Fibroblast of mammary gland (primary cell): Measurements from ENCODE around the gene ANGEL1.

Experiments
- DNase-seq: peaks from one replicate; pipeline ENCODE4 v3.0.0-alpha.2; 2010; ENCODE audit warnings: low read depth
- H3K4me3 ChIP-seq: 2 replicates; pipeline ENCODE4 v1.5.1; 2011; ENCODE audit warnings: low read depth, mild to moderate bottlenecking, low read length, moderate library complexity; ENCODE audit not compliant: control insufficient read depth
- CTCF ChIP-seq: conservative IDR thresholded peaks from 2 replicates; pipeline ENCODE4 v1.5.1; 2011; ENCODE audit warnings: low read depth, low read length, inconsistent platforms; ENCODE audit not compliant: control insufficient read depth, insufficient read depth

The ANGEL1 gene

DNA sequence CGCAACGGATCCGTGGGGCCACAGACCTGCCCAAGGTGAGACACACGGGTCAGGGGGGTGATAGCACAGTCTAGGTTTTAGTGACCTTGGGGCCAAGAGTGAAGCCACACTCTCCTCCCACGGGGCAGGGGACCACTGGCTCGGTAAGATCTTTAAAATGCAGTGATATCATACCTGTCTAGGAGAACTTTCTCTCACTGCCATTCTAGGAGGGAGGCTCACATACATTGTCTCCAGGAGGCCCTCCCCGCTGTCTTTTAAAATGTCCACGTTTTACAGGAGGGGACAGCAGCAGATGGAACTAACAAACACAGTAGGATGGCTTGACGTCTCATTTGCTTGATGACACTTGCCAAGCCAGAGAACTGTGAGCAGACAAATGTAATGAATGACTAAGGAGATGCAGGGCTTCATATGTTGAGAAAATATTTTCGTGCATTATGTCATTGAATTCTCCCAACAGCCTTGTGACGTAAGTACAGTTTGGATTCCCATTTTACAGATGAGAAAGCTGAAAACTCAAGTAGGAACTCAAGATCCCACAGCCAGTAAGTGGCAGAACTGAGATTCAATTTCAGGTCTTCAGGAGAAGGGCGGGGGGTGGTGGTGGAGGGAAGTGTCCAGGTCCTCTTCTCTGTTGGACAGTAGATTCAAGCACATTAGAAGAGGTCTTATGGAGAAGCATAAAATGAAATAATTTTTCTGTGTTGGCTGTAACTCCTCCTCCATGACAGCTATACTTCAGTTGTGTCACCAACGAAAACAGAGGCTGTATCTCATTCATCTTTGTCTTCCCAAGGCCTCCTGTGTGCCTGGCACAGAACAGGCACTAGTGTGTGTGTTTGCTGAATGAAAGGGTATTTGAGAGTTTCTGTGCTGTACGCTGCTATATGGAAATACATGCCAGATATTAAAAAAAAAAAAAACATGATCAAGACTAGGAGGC lies 49.3 kb downstream of the ANGEL1 start:
- H3K4me3 ChIP-seq, result no peak overlapping the region
- TF ChIP-seq CTCF, result no peak
- DNase-seq, result peak; percentile 53

DNA sequence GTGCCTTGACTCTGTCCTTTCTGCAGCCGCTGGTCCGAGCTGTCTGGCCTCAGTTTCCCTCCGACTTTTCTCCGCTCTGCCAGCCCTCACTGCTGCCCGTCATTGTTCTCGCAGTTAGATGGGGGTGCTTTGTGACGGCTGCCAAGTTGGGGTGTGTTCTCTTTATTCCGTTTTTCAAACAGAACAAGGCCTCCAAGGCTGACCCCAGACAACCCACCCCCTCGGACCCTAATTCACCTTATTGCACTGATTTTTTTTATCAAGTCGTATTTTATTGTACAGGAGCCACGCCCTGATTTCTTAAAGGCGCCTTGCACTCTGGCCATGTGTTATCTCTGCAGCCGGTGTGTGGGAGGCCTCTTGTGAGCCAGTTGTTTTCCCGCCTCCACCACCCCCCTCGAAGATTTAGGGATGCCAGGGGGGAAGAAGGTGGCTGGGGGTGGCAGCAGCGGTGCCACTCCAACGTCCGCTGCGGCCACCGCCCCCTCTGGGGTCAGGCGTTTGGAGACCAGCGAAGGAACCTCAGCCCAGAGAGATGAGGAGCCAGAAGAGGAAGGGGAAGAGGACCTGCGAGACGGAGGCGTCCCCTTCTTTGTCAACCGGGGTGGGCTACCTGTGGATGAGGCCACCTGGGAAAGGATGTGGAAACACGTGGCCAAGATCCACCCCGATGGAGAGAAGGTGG lies 50.1 kb downstream of the ANGEL1 start:
- no peak for TF ChIP-seq CTCF
- H3K4me3 ChIP-seq, result peak overlapping the region; percentile 69
- DNase-seq, result peak; percentile 24

DNA sequence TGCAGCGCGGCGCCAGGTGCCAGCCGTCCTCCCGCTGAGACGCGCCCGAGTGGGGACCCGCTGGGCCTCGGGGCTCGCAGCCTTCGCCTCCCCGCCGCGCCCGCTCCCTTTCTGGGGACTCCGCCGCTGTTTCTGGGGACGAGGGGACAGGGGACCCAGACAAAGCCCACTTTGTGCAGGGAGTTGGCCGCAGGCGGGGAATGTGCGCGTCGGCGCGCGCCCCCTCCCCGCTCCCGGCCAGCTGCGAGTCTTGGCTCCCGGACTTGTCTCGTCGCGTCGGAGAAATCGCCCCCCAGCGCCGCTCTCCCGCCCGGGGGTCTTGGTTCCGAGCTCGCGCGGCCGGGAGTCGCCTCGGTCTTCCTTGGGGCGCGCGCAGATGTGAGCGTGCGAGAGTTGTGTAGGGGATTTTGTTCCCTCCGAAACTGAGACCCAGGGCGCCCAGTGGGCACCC lies 50.7 kb downstream of the ANGEL1 start:
- peak overlapping the region; percentile 69 for H3K4me3 ChIP-seq
- DNase-seq, result no peak
- TF ChIP-seq CTCF, result no peak

DNA sequence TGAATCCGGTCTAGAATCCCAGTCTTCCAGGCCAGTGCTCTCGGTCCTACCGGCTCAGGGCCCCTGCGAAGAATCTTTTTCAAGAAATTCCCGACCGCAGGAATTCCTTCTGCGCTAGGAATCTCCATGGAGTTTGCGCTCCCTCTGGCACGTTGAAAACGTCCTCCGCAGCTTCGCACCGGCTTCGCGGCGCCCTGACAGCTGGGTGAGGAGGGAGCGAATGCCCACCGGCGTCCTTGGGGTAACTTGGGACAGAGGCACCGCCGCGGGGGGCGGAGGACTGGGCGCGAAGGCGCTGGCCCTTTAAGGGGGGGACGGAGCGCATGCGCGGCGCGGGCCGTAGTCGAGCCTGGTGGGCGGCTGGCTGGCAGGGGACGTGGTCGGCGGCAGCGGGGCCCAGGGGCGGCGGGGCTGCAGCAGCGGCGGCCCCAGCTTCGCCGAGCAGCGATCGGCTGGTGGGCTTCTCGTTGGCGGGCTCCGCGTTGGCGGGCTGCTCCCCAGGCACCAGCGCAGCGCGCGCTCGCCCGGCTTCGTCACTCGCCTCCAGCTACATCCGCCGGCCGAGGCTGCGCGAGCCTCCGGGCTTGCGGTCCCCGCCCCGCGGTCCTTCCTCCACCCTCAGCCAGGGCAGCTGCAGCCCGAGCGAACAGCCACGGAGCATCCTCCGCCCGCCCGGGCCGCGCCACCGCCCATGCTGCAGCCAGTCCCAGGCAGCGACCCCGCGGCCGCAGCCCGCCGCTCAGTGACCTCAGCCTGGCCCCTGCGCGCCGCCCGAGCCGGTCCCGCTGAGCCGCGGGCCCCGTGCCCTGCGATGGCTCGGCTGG lies 51.3 kb downstream of the ANGEL1 start, which contains the start of gene VASH1:
TSS of gene VASH1 (plus strand) at position 333 of the 824 bp plus-strand sequence. CDS start 1,354 bp downstream, outside the sequence.
- TF ChIP-seq CTCF, result no peak
- H3K4me3 ChIP-seq, result peak within 1 kb of the TSS; percentile 69
- DNase-seq, result peak; percentile 69

- no peak for TF ChIP-seq CTCF
- no peak for DNase-seq
- peak overlapping the region; percentile 69 for H3K4me3 ChIP-seq
These were observed 52.1 kb downstream of the ANGEL1 start for GRCh38 chr14:76760331-76761135.
